Neural cell (in vitro differentiated cells): ENCODE results near the gene RARG. TPM values are rescaled to one million over a fixed set of nuclear protein-coding genes. Genes with fewer than 3 reads are reported as not detected.

Experiments
- H2AFZ ChIP-seq: fragments of 200-600, 300-800 bp; sonication (generic), shearing (Covaris generic); 2 replicates; pipeline ENCODE4 v1.6.0; 2014; ENCODE audit warnings: low read depth, mild to moderate bottlenecking, antibody characterized with exemption, low read length, moderate library complexity
- H3F3A ChIP-seq: fragments of 200-600 bp; shearing (Covaris generic); 2 replicates; pipeline ENCODE4 v1.6.1; 2016; ENCODE audit warnings: mild to moderate bottlenecking, moderate library complexity, mixed read lengths, antibody characterized with exemption, low read length; ENCODE audit not compliant: insufficient read depth, poor library complexity, severe bottlenecking
- H3K27ac ChIP-seq: fragments of 200-600, 300-800 bp; sonication (generic), shearing (Covaris generic); 2 replicates; pipeline ENCODE4 v1.5.1; 2014; ENCODE audit warnings: mild to moderate bottlenecking, low read length, moderate library complexity
- H3K27me3 ChIP-seq: fragments of 300-800, 200-600 bp; sonication (generic), shearing (Covaris generic); 2 replicates; pipeline ENCODE4 v1.6.0; 2014; ENCODE audit warnings: mild to moderate bottlenecking, low read depth, low read length, moderate library complexity; ENCODE audit not compliant: insufficient read depth
- H3K36me3 ChIP-seq: fragments of 300-800, 200-600 bp; sonication (generic), shearing (Covaris generic); 2 replicates; pipeline ENCODE4 v1.5.1; 2014; ENCODE audit warnings: mild to moderate bottlenecking, antibody characterized with exemption, low read length, moderate library complexity; ENCODE audit not compliant: insufficient read depth
- H3K4me2 ChIP-seq: fragments of 300-800, 200-600 bp; sonication (generic), shearing (Covaris generic); 2 replicates; pipeline ENCODE4 v1.6.0; 2014; ENCODE audit warnings: mild to moderate bottlenecking, low read length
- H3K4me3 ChIP-seq: fragments of 300-800, 200-600 bp; sonication (generic), shearing (Covaris generic); 2 replicates; pipeline ENCODE4 v1.5.1; 2014; ENCODE audit warnings: mild to moderate bottlenecking, low read length, moderate library complexity
- H3K79me2 ChIP-seq: fragments of 200-600 bp; shearing (Covaris generic); replicated peaks from 2 replicates; pipeline ENCODE4 v1.6.0; 2014; ENCODE audit warnings: mild to moderate bottlenecking, low read length, moderate library complexity; ENCODE audit not compliant: insufficient read depth
- H3K9ac ChIP-seq: fragments of 300-800, 200-600 bp; sonication (generic), shearing (Covaris generic); 2 replicates; pipeline ENCODE4 v1.6.1; 2016; ENCODE audit warnings: mild to moderate bottlenecking, low read length, mixed read lengths
- H3K9me2 ChIP-seq: fragments of 200-600 bp; shearing (Covaris generic); 2 replicates; pipeline ENCODE4 v1.6.1; 2016; ENCODE audit warnings: mild to moderate bottlenecking, low read length, mixed read lengths; ENCODE audit not compliant: insufficient read depth
- H3K9me3 ChIP-seq: fragments of 200-600, 300-800 bp; sonication (generic), shearing (Covaris generic); 2 replicates; pipeline ENCODE4 v1.6.1; 2016; ENCODE audit warnings: mild to moderate bottlenecking, mixed run types, low read length, moderate library complexity, mixed read lengths
- H4K20me1 ChIP-seq: fragments of 200-600 bp; shearing (Covaris generic); 2 replicates; pipeline ENCODE4 v1.6.1; 2016; ENCODE audit warnings: mild to moderate bottlenecking, mixed run types; ENCODE audit not compliant: insufficient read depth
- CTCF ChIP-seq: fragments of 450-650 bp; IDR thresholded peaks from 2 replicates; pipeline ENCODE4 v1.5.1; 2014; ENCODE audit warnings: antibody characterized with exemption, mild to moderate bottlenecking, moderate library complexity; ENCODE audit not compliant: poor library complexity, severe bottlenecking
- EP300 ChIP-seq: fragments of 450-650 bp; conservative IDR thresholded peaks from 2 replicates; pipeline ENCODE4 v1.6.1; 2014; ENCODE audit warnings: antibody characterized with exemption, mild to moderate bottlenecking, moderate library complexity; ENCODE audit not compliant: poor library complexity, severe bottlenecking
- EZH2 ChIP-seq: fragments of 200-600, 300-800 bp; shearing (Covaris generic), sonication (generic); IDR thresholded peaks from 2 replicates; pipeline ENCODE4 v1.6.1; 2014; ENCODE audit warnings: antibody characterized with exemption, low read length, borderline replicate concordance, mild to moderate bottlenecking; ENCODE audit not compliant: insufficient read depth, poor library complexity, severe bottlenecking
- MXI1 ChIP-seq: fragments of 450-650 bp; conservative IDR thresholded peaks from 2 replicates; pipeline ENCODE4 v1.6.1; 2014; ENCODE audit warnings: antibody characterized with exemption, mild to moderate bottlenecking; ENCODE audit not compliant: poor library complexity, severe bottlenecking
- POLR2AphosphoS5 ChIP-seq: IDR thresholded peaks from 2 replicates; pipeline ENCODE4 v1.6.1; 2012
- RAD21 ChIP-seq: fragments of 450-650 bp; conservative IDR thresholded peaks from 2 replicates; pipeline ENCODE4 v1.6.1; 2014; ENCODE audit warnings: antibody characterized with exemption, mild to moderate bottlenecking, moderate library complexity
- REST ChIP-seq: IDR thresholded peaks from 2 replicates; pipeline ENCODE4 v1.6.1; 2012; ENCODE audit warnings: borderline replicate concordance
- SMC3 ChIP-seq: fragments of 450-650 bp; conservative IDR thresholded peaks from 2 replicates; pipeline ENCODE4 v1.6.1; 2014; ENCODE audit warnings: antibody characterized with exemption, mild to moderate bottlenecking, moderate library complexity; ENCODE audit not compliant: poor library complexity
- TAF1 ChIP-seq: IDR thresholded peaks from 2 replicates; pipeline ENCODE4 v1.6.1; 2012; ENCODE audit warnings: low read depth
- polyA plus RNA-seq: library from polyadenylated mRNA; depleted of rRNA; stranded (reverse); fragments of >200 nt; gene quantifications from 2 replicates; pipeline ENCODE4 v1.2.3, GENCODE V29; 2014

RARG gene
- polyA plus RNA-seq, 1 donor from 2014 or later, result 0.61 TPM

GRCh38 chr12:53161119-53161911, 70.7 kb downstream of the RARG start:
- no peak overlapping the region for H3K4me2 ChIP-seq
- H3K4me3 ChIP-seq, result no peak overlapping the region
- TF ChIP-seq EZH2 (no peak), RAD21 (no peak), MXI1 (no peak), SMC3 (no peak), CTCF (no peak), EP300 (no peak), TAF1 (no peak), POLR2AphosphoS5 (no peak), REST (no peak)
- no peaks in the 10 kb centered on the region for H3K79me2 ChIP-seq
- no peaks in the 10 kb centered on the region for H3F3A ChIP-seq
- H3K9me2 ChIP-seq, result no peaks in the 10 kb centered on the region
- no peak overlapping the region for H3K9ac ChIP-seq
- H3K9me3 ChIP-seq, result no peaks in the 10 kb centered on the region
- H3K27me3 ChIP-seq, result no peaks in the 10 kb centered on the region
- no peaks in the 10 kb centered on the region for H3K36me3 ChIP-seq
- no peak overlapping the region for H3K27ac ChIP-seq
- no peak overlapping the region for H2AFZ ChIP-seq
- H4K20me1 ChIP-seq, result no peaks in the 10 kb centered on the region

- H3K27me3 ChIP-seq, result no peaks in the 10 kb centered on the region
- H3K4me3 ChIP-seq, result no peak overlapping the region
- no peak overlapping the region for H3K9ac ChIP-seq
- no peak for TF ChIP-seq REST
- no peak for TF ChIP-seq MXI1
- no peak for TF ChIP-seq CTCF
- TF ChIP-seq SMC3, result no peak
- TF ChIP-seq RAD21, result no peak
- TF ChIP-seq EZH2, result no peak
- no peak for TF ChIP-seq POLR2AphosphoS5
- TF ChIP-seq EP300, result no peak
- TF ChIP-seq TAF1, result no peak
- H4K20me1 ChIP-seq, result no peaks in the 10 kb centered on the region
- H3K9me2 ChIP-seq, result no peaks in the 10 kb centered on the region
- no peaks in the 10 kb centered on the region for H3K79me2 ChIP-seq
- no peaks in the 10 kb centered on the region for H3F3A ChIP-seq
- H3K9me3 ChIP-seq, result no peaks in the 10 kb centered on the region
- no peaks in the 10 kb centered on the region for H3K36me3 ChIP-seq
- H3K27ac ChIP-seq, result no peak overlapping the region
- no peak overlapping the region for H2AFZ ChIP-seq
- H3K4me2 ChIP-seq, result no peak overlapping the region
Observed at GRCh38 chr12:53160673-53161072, 71.3 kb downstream of the RARG start.
